ENCODE data around the gene PBX3. TPM values are rescaled to one million over a fixed set of nuclear protein-coding genes. Genes with fewer than 3 reads are reported as not detected.

Gene PBX3
- total and polyA plus RNA-seq, 2 donors (not counting 1 experiment from before 2014, with no cell fraction given), result 35.8 to 51.8 TPM

DNA sequence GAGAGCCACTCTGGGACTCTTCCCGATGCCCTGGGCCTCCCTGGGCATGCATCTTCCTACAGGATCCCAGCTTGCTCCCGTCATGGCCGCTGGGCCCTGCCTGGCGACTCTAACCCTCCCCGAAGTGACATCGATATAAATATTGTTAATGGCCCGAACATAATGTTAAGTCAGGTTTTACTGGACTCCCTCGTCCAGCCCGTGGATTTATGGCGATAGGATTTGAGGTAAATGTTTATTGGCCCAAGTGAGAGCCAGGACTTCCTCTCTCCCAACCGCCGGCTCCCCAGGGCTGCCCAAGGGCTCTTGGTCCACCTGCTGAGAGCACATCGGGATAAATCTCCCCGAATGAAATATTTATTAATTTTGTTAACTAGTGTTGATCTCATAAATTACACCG lies 246.3 kb downstream of the PBX3 start:
- DNase-seq (ENCODE audit: low read depth in 2 of 2), result no peak
- Histone ChIP-seq H2AFZ (ENCODE audit: low read length) (no peak overlapping the region), H3K27me3 (ENCODE audit: control insufficient read depth, insufficient read depth, low read length) (no peaks in the 10 kb centered on the region), H3K4me3 (replicated peaks in 1 of 4; ENCODE audit: control extremely low read depth in 1 of 4, insufficient read depth in 1 of 4, low read depth in 3 of 4, low read length in 4 of 4) (no peak overlapping the region), H4K20me1 (ENCODE audit: control insufficient read depth, extremely low read depth, insufficient read depth, low read length) (no peaks in the 10 kb centered on the region), H3K9ac (ENCODE audit: insufficient read depth, low read length) (no peak overlapping the region), H3K4me2 (ENCODE audit: extremely low read depth, insufficient read depth, low read length) (no peak overlapping the region), H3K4me1 (ENCODE audit: control insufficient read depth, extremely low read depth, insufficient read depth, low read length) (no peaks in the 10 kb centered on the region), H3K27ac (ENCODE audit: insufficient read depth, low read length) (no peak overlapping the region), H3K79me2 (ENCODE audit: control insufficient read depth, insufficient read depth, low read length) (no peaks in the 10 kb centered on the region), H3K9me3 (ENCODE audit: control insufficient read depth, insufficient read depth, low read depth, low read length) (no peaks in the 10 kb centered on the region), H3K36me3 (ENCODE audit: control insufficient read depth, insufficient read depth, low read length) (no peaks in the 10 kb centered on the region)
- no peak for TF ChIP-seq EZH2 (IDR thresholded peaks at IDR 0.05; ENCODE audit: low read length, missing control alignments)
- TF ChIP-seq, protein P1, sequence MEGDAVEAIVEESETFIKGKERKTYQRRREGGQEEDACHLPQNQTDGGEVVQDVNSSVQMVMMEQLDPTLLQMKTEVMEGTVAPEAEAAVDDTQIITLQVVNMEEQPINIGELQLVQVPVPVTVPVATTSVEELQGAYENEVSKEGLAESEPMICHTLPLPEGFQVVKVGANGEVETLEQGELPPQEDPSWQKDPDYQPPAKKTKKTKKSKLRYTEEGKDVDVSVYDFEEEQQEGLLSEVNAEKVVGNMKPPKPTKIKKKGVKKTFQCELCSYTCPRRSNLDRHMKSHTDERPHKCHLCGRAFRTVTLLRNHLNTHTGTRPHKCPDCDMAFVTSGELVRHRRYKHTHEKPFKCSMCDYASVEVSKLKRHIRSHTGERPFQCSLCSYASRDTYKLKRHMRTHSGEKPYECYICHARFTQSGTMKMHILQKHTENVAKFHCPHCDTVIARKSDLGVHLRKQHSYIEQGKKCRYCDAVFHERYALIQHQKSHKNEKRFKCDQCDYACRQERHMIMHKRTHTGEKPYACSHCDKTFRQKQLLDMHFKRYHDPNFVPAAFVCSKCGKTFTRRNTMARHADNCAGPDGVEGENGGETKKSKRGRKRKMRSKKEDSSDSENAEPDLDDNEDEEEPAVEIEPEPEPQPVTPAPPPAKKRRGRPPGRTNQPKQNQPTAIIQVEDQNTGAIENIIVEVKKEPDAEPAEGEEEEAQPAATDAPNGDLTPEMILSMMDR (conservative IDR thresholded peaks at IDR 0.05 in 1 of 2, IDR thresholded peaks at IDR 0.05 in 1 of 2; ENCODE audit: low read depth in 1 of 2, low read length in 2 of 2), result no peak

DNA sequence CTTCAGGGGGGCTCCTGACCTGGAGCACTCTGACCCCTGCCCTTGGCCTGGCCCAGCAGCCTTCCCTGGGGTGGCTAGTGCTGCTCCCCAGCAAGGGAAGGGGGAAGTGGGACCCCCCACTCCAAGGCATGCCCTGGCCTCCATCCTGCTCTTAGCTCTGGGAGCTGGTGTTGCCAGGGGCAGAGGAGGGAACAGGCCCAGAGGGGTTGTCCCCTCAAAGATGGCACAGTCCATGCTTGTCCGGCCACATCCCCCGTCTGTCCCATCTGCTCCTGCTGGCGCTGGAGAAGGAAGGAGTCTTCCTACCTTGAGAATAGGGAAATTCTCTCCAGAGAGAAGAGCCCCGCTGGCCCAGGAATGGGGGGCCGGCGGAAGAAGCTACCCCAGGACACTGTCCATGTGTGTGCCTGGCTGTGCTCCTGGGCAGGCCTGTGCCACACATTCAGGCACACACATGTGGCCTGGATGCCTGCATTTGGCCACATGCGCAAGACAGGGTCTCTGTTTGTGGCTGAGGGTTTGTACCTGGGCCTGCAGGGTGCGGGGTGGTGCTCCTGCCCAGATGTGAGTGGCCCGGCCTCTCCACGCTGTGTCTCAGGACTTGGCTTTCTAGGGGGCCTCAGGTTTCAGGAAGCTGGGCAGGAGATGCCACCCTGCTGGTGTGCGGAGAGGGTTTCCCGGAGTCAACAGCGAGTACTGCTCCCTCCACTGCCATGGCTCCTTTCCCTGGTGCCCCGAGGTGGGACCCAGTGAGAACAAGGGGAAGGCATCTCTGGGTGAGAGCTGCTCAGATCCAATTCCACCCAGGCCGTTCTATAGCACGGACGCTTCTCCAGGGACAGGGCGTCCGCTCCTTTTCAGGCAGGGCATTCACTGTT lies 247.1 kb downstream of the PBX3 start:
- H4K20me1 ChIP-seq (ENCODE audit: control insufficient read depth, extremely low read depth, insufficient read depth, low read length), result no peaks in the 10 kb centered on the region
- H3K36me3 ChIP-seq (ENCODE audit: control insufficient read depth, insufficient read depth, low read length), result no peaks in the 10 kb centered on the region
- DNase-seq (ENCODE audit: low read depth in 2 of 2), result no peak
- no peak overlapping the region for H3K4me2 ChIP-seq (ENCODE audit: extremely low read depth, insufficient read depth, low read length)
- no peaks in the 10 kb centered on the region for H3K9me3 ChIP-seq (ENCODE audit: control insufficient read depth, insufficient read depth, low read depth, low read length)
- no peak for TF ChIP-seq EZH2 (IDR thresholded peaks at IDR 0.05; ENCODE audit: low read length, missing control alignments)
- TF ChIP-seq, protein P1 (conservative IDR thresholded peaks at IDR 0.05 in 1 of 2, IDR thresholded peaks at IDR 0.05 in 1 of 2; ENCODE audit: low read depth in 1 of 2, low read length in 2 of 2), result no peak
- H3K79me2 ChIP-seq (ENCODE audit: control insufficient read depth, insufficient read depth, low read length), result no peaks in the 10 kb centered on the region
- no peak overlapping the region for H3K9ac ChIP-seq (ENCODE audit: insufficient read depth, low read length)
- H3K4me1 ChIP-seq (ENCODE audit: control insufficient read depth, extremely low read depth, insufficient read depth, low read length), result no peaks in the 10 kb centered on the region
- H2AFZ ChIP-seq (ENCODE audit: low read length), result no peak overlapping the region
- H3K4me3 ChIP-seq (replicated peaks in 1 of 4; ENCODE audit: control extremely low read depth in 1 of 4, insufficient read depth in 1 of 4, low read depth in 3 of 4, low read length in 4 of 4), result no peak overlapping the region
- H3K27me3 ChIP-seq (ENCODE audit: control insufficient read depth, insufficient read depth, low read length), result no peaks in the 10 kb centered on the region
- H3K27ac ChIP-seq (ENCODE audit: insufficient read depth, low read length), result no peak overlapping the region

DNA sequence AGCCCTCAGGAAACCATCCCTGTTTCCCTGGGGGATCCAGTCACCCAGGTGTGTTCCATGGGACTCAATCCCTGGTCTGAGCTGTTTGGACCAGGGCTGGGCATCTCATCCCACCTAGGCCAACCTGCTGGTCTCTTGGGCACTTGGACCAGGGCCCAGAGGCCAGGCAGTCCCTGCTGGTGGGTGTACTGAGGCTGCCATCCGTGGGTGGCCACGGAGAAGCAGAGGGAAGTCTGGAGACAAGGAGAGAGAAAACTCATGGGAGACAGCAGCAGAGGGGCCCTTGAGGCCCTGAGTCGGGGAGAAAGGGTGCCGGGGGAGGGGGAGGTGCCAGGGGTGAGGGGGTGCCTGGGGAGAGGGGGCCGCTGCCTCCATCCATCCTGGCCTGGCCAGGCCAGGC lies 247.8 kb downstream of the PBX3 start:
- Histone ChIP-seq H3K27ac (ENCODE audit: insufficient read depth, low read length) (no peak overlapping the region), H3K4me1 (ENCODE audit: control insufficient read depth, extremely low read depth, insufficient read depth, low read length) (no peaks in the 10 kb centered on the region)

More for the DNA sequence above, 247.8 kb downstream of the PBX3 start:
- Histone ChIP-seq H3K36me3 (ENCODE audit: control insufficient read depth, insufficient read depth, low read length) (no peaks in the 10 kb centered on the region), H3K27me3 (ENCODE audit: control insufficient read depth, insufficient read depth, low read length) (no peaks in the 10 kb centered on the region), H3K79me2 (ENCODE audit: control insufficient read depth, insufficient read depth, low read length) (no peaks in the 10 kb centered on the region), H3K4me3 (replicated peaks in 1 of 4; ENCODE audit: control extremely low read depth in 1 of 4, insufficient read depth in 1 of 4, low read depth in 3 of 4, low read length in 4 of 4) (no peak overlapping the region), H3K9ac (ENCODE audit: insufficient read depth, low read length) (no peak overlapping the region), H2AFZ (ENCODE audit: low read length) (no peak overlapping the region), H3K4me2 (ENCODE audit: extremely low read depth, insufficient read depth, low read length) (no peak overlapping the region), H4K20me1 (ENCODE audit: control insufficient read depth, extremely low read depth, insufficient read depth, low read length) (no peaks in the 10 kb centered on the region), H3K9me3 (ENCODE audit: control insufficient read depth, insufficient read depth, low read depth, low read length) (no peaks in the 10 kb centered on the region)
- no peak for DNase-seq (ENCODE audit: low read depth in 2 of 2)
- TF ChIP-seq, protein P1 (conservative IDR thresholded peaks at IDR 0.05 in 1 of 2, IDR thresholded peaks at IDR 0.05 in 1 of 2; ENCODE audit: low read depth in 1 of 2, low read length in 2 of 2), result no peak
- no peak for TF ChIP-seq EZH2 (IDR thresholded peaks at IDR 0.05; ENCODE audit: low read length, missing control alignments)
